A549 (cell line): ENCODE data around the gene BCAS4. TPM values are rescaled to one million over a fixed set of nuclear protein-coding genes. Genes with fewer than 3 reads are reported as not detected.

ENCODE experiments used
- polyA plus RNA-seq, 4 experiments: library from polyadenylated mRNA; depleted of rRNA in 3 of 4; stranded (reverse); fragments of >200 nt; fragmentation: RNase III in 1 of 4; extraction: RNeasy Plus Mini Kit Qiagen cat#74134 plus additional on column Dnase treatment in 1 of 4; gene quantifications; 2 replicates in 3 of 4; 3 replicates in 1 of 4; pipeline ENCODE4 v1.2.3, GENCODE V29; 2011 to 2017
- small RNA-seq, 6 experiments: library from RNA; depleted of rRNA; stranded (forward); fragments of <200 nt; gene quantifications; one replicate each; pipeline ENCODE3, GENCODE V24; 2012

BCAS4 gene
- polyA plus RNA-seq, 2 of the 4 experiments (the other 2 are of a cell fraction): 16.9 to 48.4 TPM

Small RNA genes within 50 kb of the gene (small RNA-seq; reads per million reads assigned to genes)
- gene TMSB4XP6: 0 reads per million in 6 experiments

Other genes with a start within 250 kb of the BCAS4 start
- 0.03 TPM in 1 of 2 replicates, not detected in the other for gene RIPOR3, start 103.5 kb upstream of the BCAS4 start, polyA plus RNA-seq (2011; rRNA removed)
- gene RIPOR3, start 103.5 kb upstream of the BCAS4 start, polyA plus RNA-seq (2017; fragmentation: RNase III; extraction: RNeasy Plus Mini Kit Qiagen cat#74134 plus additional on column Dnase treatment): 0.05 to 0.06 TPM in 2 of 3 replicates, not detected in the other
- 6.2 and 6.4 TPM in 2 replicates for gene PARD6B, start 63.5 kb upstream of the BCAS4 start, polyA plus RNA-seq (2011; rRNA removed)
- gene PARD6B, start 63.5 kb upstream of the BCAS4 start, polyA plus RNA-seq (2017; fragmentation: RNase III; extraction: RNeasy Plus Mini Kit Qiagen cat#74134 plus additional on column Dnase treatment): 2.7 to 3.1 TPM (median 2.8 TPM) in 3 replicates
- 36.7 and 54.9 TPM in 2 replicates for gene ADNP, start 136.4 kb downstream of the BCAS4 start, polyA plus RNA-seq (2011; rRNA removed)
- gene ADNP, start 136.4 kb downstream of the BCAS4 start, polyA plus RNA-seq (2017; fragmentation: RNase III; extraction: RNeasy Plus Mini Kit Qiagen cat#74134 plus additional on column Dnase treatment): 37.2 to 40.9 TPM (median 38.1 TPM) in 3 replicates
- gene DPM1, start 163.5 kb downstream of the BCAS4 start, polyA plus RNA-seq (2011; rRNA removed): 49.0 and 104 TPM in 2 replicates
- 106 to 120 TPM (median 114 TPM) in 3 replicates for gene DPM1, start 163.5 kb downstream of the BCAS4 start, polyA plus RNA-seq (2017; fragmentation: RNase III; extraction: RNeasy Plus Mini Kit Qiagen cat#74134 plus additional on column Dnase treatment)
- gene MOCS3, start 163.8 kb downstream of the BCAS4 start, polyA plus RNA-seq (2011; rRNA removed): 4.4 and 4.8 TPM in 2 replicates
- 5.3 to 6.0 TPM (median 5.7 TPM) in 3 replicates for gene MOCS3, start 163.8 kb downstream of the BCAS4 start, polyA plus RNA-seq (2017; fragmentation: RNase III; extraction: RNeasy Plus Mini Kit Qiagen cat#74134 plus additional on column Dnase treatment)
- 8.5 and 9.7 TPM in 2 replicates for gene KCNG1, start 228.0 kb downstream of the BCAS4 start, polyA plus RNA-seq (2011; rRNA removed)
- 11.3 to 13.7 TPM (median 12.3 TPM) in 3 replicates for gene KCNG1, start 228.0 kb downstream of the BCAS4 start, polyA plus RNA-seq (2017; fragmentation: RNase III; extraction: RNeasy Plus Mini Kit Qiagen cat#74134 plus additional on column Dnase treatment)